Psoas muscle (tissue), 8 donors: Measurements from ENCODE around the gene CBLC. TPM values are rescaled to one million over a fixed set of nuclear protein-coding genes. Genes with fewer than 3 reads are reported as not detected.

Experiments used
- ATAC-seq, 4 donors: fragments of 200-7000 bp; cut with Tn5 transposase; one replicate each; pipeline ENCODE4 v1.9.1; 2020; ENCODE audit warnings: moderate library complexity in 3 of 4, mild to moderate bottlenecking in 2 of 4
- DNase-seq, 2 donors: peaks; one replicate each; pipeline ENCODE4 v3.0.0-alpha.2; 2020
- H3K27ac ChIP-seq: fragments of 200-600 bp; one replicate; pipeline ENCODE4 v1.8.0; 2022
- H3K27me3 ChIP-seq, 3 donors: fragments of 200-600 bp in 1 of 3; one replicate each; pipeline versions ENCODE4 v1.6.1 to v1.8.0; 2013 to 2022; ENCODE audit warnings: low read length in 2 of 3, mild to moderate bottlenecking in 2 of 3, moderate library complexity in 1 of 3; ENCODE audit not compliant: insufficient read depth in 3 of 3
- H3K36me3 ChIP-seq, 2 donors: fragments of 200-600 bp in 1 of 2; one replicate each; pipeline versions ENCODE4 v1.6.1 to v1.8.0; 2013 to 2022; ENCODE audit warnings: low read depth in 1 of 2, mild to moderate bottlenecking in 1 of 2, moderate library complexity in 1 of 2; ENCODE audit not compliant: insufficient read depth in 1 of 2
- H3K4me1 ChIP-seq: fragments of 200-600 bp; one replicate; pipeline ENCODE4 v1.8.0; 2022
- H3K4me3 ChIP-seq: fragments of 200-600 bp; one replicate; pipeline ENCODE4 v1.8.0; 2022; ENCODE audit warnings: mild to moderate bottlenecking
- H3K9me3 ChIP-seq: fragments of 200-600 bp; one replicate; pipeline ENCODE4 v1.8.0; 2022
- WGBS, 3 donors: extraction: QIAGEN DNeasy Blood & Tissue Kit; methylation state at CpG; one replicate each; pipeline versions ENCODE4 v1.1.6 to v1.1.7; 2013; 5-methylcytosine and 5-hydroxymethylcytosine counted together
- intact Hi-C, 2 donors: fragments of 100-400 bp; cut with DNase I; formaldehyde crosslinking; loops; one replicate each; pipeline versions ENCODE4 v1.11.0 to v1.14.2; 2022
- polyA plus RNA-seq, 3 donors: library from polyadenylated mRNA; stranded (reverse); fragments of 200-250 nt; gene quantifications; one replicate each; pipeline ENCODE4 v1.2.3, GENCODE V29; 2013
- total RNA-seq, 4 donors: library from RNA; stranded (reverse); fragmentation: NEBNext Ultra II Directional in 2 of 4; extraction: Animal tissue kit (Norgen Biotek cat#: 25700) in 2 of 4; gene quantifications; one replicate each; pipeline versions ENCODE4 v1.2.1 to v1.2.4, GENCODE V29; 2021 to 2023
- TF ChIP-seq, protein P1 (sequence below): fragments of 200-600 bp; IDR thresholded peaks from one replicate; pipeline ENCODE4 v1.8.0; 2022; ENCODE audit warnings: antibody characterized with exemption
- donor health status: healthy with polysubstance abuse.
- donor health status: DM: no; HTN: no; CAD: no; lungs with moderate emphysema.
- donor health status: Bipolar disorder and iron deficiency.
- donor health status: healthy.
- donor health status: DM: yes; HTN: yes; CAD: no.
- donor health status: DM: no; HTN: no; CAD: no.
- donor health status: DM: no; HTN: no; CAD: no.
- donor health status: DM: yes; HTN: yes; CAD: no.

The CBLC gene
- total and polyA plus RNA-seq, 7 donors, result 0.08 to 0.34 TPM; not detected in 5

DNA sequence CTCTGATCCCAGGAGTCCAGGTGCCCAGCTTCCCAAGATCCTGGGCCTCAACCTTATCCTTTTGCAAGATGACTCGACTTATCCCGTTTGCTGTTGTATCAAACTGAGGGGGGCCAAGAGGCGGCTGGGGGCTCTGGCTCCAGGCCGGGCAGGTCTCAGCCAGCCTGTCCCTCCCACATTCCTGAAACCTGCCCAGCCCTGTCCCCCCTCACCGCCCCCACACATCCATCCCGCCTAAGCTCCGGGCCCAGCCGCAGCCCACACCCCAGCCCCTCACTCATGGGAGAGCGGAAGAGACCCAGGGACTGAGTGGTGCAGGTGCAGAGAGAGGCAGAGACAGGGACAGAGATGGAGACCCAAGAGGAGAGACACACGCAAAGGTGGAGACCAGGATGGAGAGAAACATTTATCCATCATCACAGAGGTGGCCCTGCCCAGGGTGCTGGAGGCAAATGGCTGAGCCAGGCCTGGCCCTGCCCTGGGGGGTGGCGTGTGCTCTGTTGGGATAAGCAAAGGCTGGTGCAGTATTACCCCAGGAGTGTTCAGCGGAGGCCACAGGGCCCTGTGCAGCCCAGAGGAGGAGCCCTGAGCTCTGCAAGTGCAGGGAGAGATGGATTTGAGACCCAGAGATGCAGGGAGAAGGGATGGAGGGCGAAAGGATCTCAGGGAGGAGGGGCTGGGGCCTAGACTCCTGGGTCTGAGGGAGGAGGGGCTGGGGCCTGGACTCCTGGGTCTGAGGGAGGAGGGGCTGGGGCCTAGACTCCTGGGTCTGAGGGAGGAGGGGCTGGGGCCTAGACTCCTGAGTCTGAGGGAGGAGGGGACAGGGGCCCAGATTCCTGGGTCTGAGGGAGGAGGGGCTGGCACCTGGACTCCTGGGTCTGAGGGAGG, 32.8 kb downstream of the CBLC start:
- Histone ChIP-seq H3K4me1 (peaks cover 18% of the 10 kb centered on the region), H3K27ac (no peak overlapping the region), H3K4me3 (peak overlapping the region; percentile 78), H3K36me3 (peaks cover 0 to 18% of the 10 kb centered on the region in 2 donors), H3K27me3 (no peaks in the 10 kb centered on the region), H3K9me3 (no peaks in the 10 kb centered on the region)
- intact Hi-C loops, result no loop called here
- TF ChIP-seq, protein P1, sequence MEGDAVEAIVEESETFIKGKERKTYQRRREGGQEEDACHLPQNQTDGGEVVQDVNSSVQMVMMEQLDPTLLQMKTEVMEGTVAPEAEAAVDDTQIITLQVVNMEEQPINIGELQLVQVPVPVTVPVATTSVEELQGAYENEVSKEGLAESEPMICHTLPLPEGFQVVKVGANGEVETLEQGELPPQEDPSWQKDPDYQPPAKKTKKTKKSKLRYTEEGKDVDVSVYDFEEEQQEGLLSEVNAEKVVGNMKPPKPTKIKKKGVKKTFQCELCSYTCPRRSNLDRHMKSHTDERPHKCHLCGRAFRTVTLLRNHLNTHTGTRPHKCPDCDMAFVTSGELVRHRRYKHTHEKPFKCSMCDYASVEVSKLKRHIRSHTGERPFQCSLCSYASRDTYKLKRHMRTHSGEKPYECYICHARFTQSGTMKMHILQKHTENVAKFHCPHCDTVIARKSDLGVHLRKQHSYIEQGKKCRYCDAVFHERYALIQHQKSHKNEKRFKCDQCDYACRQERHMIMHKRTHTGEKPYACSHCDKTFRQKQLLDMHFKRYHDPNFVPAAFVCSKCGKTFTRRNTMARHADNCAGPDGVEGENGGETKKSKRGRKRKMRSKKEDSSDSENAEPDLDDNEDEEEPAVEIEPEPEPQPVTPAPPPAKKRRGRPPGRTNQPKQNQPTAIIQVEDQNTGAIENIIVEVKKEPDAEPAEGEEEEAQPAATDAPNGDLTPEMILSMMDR, result no peak
- 72 to 74% (median 73%) methylated on average over 13 of the region's 13 CpGs for WGBS, 3 donors
- DNase-seq (no peak), ATAC-seq (no peak)

DNA sequence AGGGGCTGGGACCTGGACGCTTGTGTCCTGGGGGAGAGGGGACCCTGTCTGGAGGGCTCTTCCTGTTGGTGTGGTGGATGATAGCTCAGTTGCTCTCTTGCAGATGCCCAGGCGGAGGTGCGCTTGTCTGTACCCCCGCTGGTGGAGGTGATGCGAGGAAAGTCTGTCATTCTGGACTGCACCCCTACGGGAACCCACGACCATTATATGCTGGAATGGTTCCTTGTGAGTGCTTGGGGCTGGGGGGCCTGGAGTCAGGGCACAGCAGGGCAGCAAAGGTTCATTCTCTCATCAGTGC, 33.4 kb downstream of the CBLC start:
- no peaks in the 10 kb centered on the region for H3K27me3 ChIP-seq
- H3K4me1 ChIP-seq, result peaks cover 18% of the 10 kb centered on the region
- intact Hi-C loops, result no loop called here
- TF ChIP-seq, protein P1, result no peak
- WGBS, 3 donors, result 90 to 91% (median 90%) methylated on average over 7 of the region's 7 CpGs
- peaks cover 0 to 18% of the 10 kb centered on the region in 2 donors for H3K36me3 ChIP-seq
- ATAC-seq (no peak), DNase-seq (no peak)
- no peak overlapping the region for H3K27ac ChIP-seq
- H3K9me3 ChIP-seq, result no peaks in the 10 kb centered on the region
- H3K4me3 ChIP-seq, result no peak overlapping the region

DNA sequence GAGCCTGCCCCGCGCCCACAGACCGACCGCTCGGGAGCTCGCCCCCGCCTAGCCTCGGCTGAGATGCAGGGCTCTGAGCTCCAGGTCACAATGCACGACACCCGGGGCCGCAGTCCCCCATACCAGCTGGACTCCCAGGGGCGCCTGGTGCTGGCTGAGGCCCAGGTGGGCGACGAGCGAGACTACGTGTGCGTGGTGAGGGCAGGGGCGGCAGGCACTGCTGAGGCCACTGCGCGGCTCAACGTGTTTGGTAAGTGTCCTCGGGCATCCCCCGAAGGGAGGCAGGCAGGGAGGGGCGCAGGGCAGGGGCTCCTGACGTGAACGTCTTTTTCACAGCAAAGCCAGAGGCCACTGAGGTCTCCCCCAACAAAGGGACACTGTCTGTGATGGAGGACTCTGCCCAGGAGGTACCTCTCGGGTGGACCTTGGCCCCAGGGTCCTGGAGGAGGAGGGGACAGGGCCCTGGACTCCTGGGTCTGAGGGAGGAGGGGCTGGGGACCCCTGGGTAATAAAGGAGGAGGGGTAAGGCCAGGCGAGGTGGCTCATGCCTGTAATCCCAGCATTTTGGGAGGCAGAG, 34.5 kb downstream of the CBLC start:
- H3K4me1 ChIP-seq, result peaks cover 18% of the 10 kb centered on the region
- DNase-seq, result no peak
- peaks cover 0 to 18% of the 10 kb centered on the region in 2 donors for H3K36me3 ChIP-seq
- intact Hi-C loops, result no loop called here
- no peak for ATAC-seq
- H3K4me3 ChIP-seq, result no peak overlapping the region
- no peaks in the 10 kb centered on the region for H3K27me3 ChIP-seq
- H3K27ac ChIP-seq, result no peak overlapping the region
- WGBS, 3 donors, result 84 to 89% (median 87%) methylated on average over 28 of the region's 28 CpGs
- TF ChIP-seq, protein P1, result no peak
- H3K9me3 ChIP-seq, result no peaks in the 10 kb centered on the region

DNA sequence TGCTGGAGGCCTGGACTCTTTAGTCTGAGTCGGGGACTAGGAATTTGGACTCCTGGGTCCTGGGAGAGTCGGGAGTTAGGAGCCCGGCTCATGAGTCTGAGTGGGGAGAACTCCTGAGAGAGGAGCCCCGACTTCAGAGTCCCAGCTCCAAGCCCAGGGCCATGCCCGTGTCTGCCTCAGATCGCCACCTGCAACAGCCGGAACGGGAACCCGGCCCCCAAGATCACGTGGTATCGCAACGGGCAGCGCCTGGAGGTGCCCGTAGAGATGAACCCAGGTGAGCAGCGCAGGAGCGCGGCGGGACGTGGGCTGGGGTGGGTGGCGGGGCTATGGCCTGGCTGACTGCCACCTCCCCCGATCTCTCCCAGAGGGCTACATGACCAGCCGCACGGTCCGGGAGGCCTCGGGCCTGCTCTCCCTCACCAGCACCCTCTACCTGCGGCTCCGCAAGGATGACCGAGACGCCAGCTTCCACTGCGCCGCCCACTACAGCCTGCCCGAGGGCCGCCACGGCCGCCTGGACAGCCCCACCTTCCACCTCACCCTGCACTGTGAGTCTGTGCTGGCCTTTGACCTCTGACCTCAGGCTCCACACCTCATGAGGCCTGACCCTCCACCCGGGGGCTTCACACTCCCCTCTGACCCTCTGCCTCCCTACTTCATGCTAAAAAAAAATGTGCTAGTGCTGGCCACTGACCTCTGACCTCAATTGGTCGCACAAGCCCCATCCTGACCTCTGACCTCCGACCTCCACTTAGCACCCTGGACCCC, 35.6 kb downstream of the CBLC start:
- Histone ChIP-seq H3K4me3 (no peak overlapping the region), H3K4me1 (peaks cover 14% of the 10 kb centered on the region), H3K27me3 (no peaks in the 10 kb centered on the region), H3K36me3 (peaks cover 0 to 18% of the 10 kb centered on the region in 2 donors), H3K27ac (no peak overlapping the region), H3K9me3 (no peaks in the 10 kb centered on the region)
- intact Hi-C loops, result no loop called here
- TF ChIP-seq, protein P1, result no peak
- DNase-seq (no peak), ATAC-seq (no peak)
- WGBS, 3 donors, result 85 to 88% (median 87%) methylated on average over 31 to 38 of the region's 38 CpGs
